Stimulated activated CD4-positive, alpha-beta T cell treated with anti-CD3 and anti-CD28 coated beads, Interleukin-2, amount 100 ng/mL, for 24 hours (primary cell): ENCODE data around the gene ATP6V0A1.
A peak's percentile ranks its signal among the peaks of the same experiment; 100 is the strongest.
"Not testable (repeated sequence)": the region's sequence is repeated elsewhere in the genome, so short reads cannot be mapped to it uniquely, and the experiment has no call there.

Experiments used
- DNase-seq, 2 donors: peaks; one replicate each; pipeline ENCODE4 v3.0.0-alpha.2; 2020

The ATP6V0A1 gene

GRCh38 chr17:42543190-42544079 lies 84.8 kb downstream of the ATP6V0A1 start:
- no peak for DNase-seq

- no peak for DNase-seq
These were observed 86.2 kb downstream of the ATP6V0A1 start for GRCh38 chr17:42544874-42545283.

GRCh38 chr17:42545755-42546505 lies 87.3 kb downstream of the ATP6V0A1 start:
- DNase-seq = not testable (repeated sequence)

- DNase-seq = no peak
These were observed 88.4 kb downstream of the ATP6V0A1 start for GRCh38 chr17:42547001-42547461.

GRCh38 chr17:42547698-42548069 lies 89.0 kb downstream of the ATP6V0A1 start:
- no peak for DNase-seq

- peak; percentile 83 to 89 for DNase-seq
These were observed 89.6 kb downstream of the ATP6V0A1 start for GRCh38 chr17:42548070-42548837.

GRCh38 chr17:42548993-42549755 lies 90.5 kb downstream of the ATP6V0A1 start:
- DNase-seq = no peak

GRCh38 chr17:42552736-42553135 lies 94.1 kb downstream of the ATP6V0A1 start, which contains the start of gene HSD17B1:
HSD17B1 (plus strand) TSS chr17:42552923; CDS start chr17:42552934, 11 bp downstream.
- DNase-seq = not testable (repeated sequence)

- DNase-seq = no peak
These were observed 94.6 kb downstream of the ATP6V0A1 start for GRCh38 chr17:42553161-42553818.

GRCh38 chr17:42553866-42554249 lies 95.2 kb downstream of the ATP6V0A1 start:
- peak in 1 of 2 donors; percentile 31 for DNase-seq

GRCh38 chr17:42554250-42555121 lies 95.8 kb downstream of the ATP6V0A1 start:
- peak; percentile 73 to 86 for DNase-seq

GRCh38 chr17:42555122-42555622 lies 96.5 kb downstream of the ATP6V0A1 start:
- DNase-seq = no peak

GRCh38 chr17:42555961-42556617 lies 97.4 kb downstream of the ATP6V0A1 start:
- DNase-seq = not testable (repeated sequence)

- no peak for DNase-seq
These were observed 100.4 kb downstream of the ATP6V0A1 start for GRCh38 chr17:42559075-42559474.

- no peak for DNase-seq
These were observed 101.6 kb downstream of the ATP6V0A1 start for GRCh38 chr17:42560246-42560645.

- peak; percentile 93 to 95 for DNase-seq
These were observed 103.3 kb downstream of the ATP6V0A1 start, which contains the start of gene COASY for GRCh38 chr17:42561897-42562387. COASY (plus strand) TSS chr17:42562148; CDS start chr17:42562623, 475 bp downstream.

GRCh38 chr17:42562388-42563142 lies 103.9 kb downstream of the ATP6V0A1 start:
- DNase-seq = no peak

GRCh38 chr17:42563143-42563509 lies 104.4 kb downstream of the ATP6V0A1 start:
- DNase-seq = no peak

GRCh38 chr17:42563543-42563942 lies 104.9 kb downstream of the ATP6V0A1 start:
- DNase-seq = no peak
